Pons (tissue), 1 donor: ENCODE results near the gene ABHD8.

Experiments
- DNase-seq: peaks from one replicate; pipeline ENCODE4 v3.0.0-alpha.2; 2016; ENCODE audit warnings: low spot score

Gene ABHD8, protein sequence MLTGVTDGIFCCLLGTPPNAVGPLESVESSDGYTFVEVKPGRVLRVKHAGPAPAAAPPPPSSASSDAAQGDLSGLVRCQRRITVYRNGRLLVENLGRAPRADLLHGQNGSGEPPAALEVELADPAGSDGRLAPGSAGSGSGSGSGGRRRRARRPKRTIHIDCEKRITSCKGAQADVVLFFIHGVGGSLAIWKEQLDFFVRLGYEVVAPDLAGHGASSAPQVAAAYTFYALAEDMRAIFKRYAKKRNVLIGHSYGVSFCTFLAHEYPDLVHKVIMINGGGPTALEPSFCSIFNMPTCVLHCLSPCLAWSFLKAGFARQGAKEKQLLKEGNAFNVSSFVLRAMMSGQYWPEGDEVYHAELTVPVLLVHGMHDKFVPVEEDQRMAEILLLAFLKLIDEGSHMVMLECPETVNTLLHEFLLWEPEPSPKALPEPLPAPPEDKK

DNA sequence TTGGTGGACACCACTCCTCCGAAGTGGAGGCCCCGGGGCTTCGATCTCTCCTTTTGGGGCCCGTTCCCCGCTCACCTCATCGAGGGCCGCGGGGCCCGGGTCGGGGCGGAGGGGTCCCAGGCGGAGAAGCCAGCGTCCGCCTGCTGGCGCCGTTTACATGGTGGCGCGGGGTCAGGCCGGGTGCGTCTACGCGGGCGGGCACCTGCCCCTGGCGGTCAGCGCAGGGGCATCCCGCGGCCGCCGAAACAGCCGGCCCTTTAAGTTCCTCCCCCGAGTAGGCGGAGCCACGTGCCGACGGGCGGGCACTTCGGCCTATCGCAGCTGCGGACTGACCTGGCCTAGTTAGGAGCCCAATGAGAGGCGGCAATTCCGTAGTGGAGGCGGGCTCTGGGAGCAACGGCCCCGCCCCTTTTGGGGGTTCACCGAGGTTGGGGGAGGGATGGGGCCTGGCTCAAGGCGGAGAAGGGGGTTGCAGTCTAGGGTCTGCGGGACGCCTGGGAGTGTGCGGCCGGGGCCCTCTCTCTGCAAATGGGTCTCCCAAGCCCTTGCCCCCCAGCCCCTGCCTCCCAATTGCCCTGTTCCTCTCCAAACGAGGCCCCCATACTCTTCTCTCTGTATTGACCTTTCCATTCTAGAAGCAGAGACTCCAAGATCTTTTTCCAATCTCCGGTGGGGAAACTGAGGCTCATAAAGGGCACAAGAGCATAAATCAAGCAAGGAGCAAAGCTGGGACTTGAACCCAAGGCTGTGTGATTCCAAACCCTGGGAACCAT lies at the start of gene ABHD8:
Gene ABHD8 (minus strand): TSS at position 259 of the 773 bp plus-strand sequence. CDS start 1,809 bp downstream, outside the sequence.
- DNase-seq = peak; percentile 89

DNA sequence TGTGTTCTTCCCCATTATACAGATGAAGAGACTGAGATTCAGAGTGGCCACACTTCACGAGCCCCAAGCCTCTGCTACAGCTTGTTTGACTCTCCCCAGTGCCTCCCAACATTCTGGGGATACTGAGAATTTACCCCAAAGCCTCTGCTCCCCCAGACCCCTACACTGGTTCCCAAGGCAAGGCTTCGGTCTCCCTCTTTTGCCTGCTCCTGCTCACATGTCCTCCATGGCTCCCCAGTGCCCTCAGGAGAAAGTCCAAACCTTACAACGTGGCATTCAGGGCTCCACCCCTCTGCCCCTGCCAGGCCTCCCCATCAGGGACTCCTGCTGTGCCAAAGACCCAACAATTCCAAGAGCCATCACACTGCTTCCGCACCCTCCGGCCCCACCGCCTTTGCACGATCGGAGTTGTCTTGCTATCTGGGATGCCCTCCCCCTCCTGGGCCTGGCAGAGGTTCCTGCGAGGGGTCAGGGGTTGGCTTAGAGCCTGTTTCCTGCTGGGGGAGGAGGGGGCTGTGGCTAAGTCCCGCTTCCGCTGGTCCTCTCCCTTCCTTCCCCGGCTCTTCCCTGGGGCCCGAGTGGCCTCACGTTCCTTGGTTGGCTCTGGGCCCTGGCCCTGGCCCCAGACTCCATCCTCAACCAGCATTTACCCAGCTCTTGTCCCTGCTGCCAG lies 49.5 kb upstream of the ABHD8 start:
- DNase-seq = no peak

DNA sequence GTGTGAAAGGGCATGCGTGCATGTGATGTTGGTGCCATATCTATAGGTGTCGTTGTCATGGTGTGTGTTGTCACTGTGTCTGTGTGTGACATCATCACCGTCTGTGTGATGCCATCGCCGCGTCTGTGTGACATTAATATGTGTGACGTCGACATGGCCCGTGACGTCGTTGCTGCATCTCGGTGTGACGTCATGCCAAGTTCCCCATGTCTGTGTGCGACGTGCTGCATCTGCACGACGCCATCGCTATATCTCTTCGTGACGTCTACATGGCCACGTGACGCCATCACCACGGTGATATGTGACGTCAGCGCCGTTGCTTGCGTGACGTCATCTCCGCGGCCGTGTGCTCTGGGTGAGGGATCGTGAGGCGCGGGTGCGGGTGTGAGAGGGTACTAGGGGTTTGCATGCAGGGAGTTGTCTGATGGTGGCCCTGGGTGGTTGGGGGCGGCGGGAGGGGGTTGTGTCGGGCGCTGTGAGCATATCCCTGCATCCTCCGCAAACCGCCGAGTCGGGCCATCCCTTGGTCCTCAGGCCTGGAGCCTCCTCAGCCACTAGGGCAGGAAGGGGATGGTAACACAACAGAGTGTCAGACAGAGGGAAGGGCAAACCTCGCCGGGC lies 48.7 kb upstream of the ABHD8 start:
- no peak for DNase-seq

DNA sequence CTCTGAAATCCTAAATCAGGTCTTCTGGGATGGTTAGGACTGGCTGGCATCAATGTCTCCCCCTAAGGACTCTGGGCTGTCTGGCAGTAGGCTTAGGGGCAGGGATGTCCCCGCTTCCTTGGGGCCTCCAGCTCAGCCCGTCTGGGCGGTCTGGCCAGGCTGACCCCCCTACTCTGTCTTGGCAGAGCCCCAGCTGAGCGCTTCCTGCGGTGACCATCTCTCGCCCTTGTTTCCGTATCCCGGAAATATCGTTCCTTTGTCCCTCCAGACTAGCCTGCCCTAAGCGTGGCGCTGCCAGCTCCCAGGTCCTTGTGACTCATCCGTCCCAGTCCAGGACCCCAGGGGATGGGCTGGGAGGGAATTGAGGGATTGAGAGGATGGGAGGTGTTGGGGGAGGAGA lies 45.5 kb upstream of the ABHD8 start:
- no peak for DNase-seq

DNA sequence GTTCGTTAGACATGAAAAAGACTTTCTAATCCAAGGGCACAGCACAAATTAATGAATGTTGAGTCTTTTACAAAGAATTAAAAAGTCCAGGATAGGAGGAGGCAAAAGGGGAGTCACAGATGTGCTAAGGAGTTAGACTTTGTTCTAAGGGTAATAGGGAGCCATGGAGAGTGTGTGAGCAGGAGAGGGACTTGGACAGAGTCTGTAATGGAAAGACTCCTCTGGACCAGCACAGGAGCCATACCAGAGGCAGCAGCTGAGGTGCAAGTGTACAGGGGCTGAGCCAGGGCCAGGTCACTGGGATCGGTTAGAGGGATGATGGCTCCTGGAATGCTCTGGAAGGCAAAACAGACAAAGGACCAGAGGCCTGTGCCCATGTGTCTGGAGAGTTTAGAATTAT lies 44.7 kb upstream of the ABHD8 start:
- no peak for DNase-seq

DNA sequence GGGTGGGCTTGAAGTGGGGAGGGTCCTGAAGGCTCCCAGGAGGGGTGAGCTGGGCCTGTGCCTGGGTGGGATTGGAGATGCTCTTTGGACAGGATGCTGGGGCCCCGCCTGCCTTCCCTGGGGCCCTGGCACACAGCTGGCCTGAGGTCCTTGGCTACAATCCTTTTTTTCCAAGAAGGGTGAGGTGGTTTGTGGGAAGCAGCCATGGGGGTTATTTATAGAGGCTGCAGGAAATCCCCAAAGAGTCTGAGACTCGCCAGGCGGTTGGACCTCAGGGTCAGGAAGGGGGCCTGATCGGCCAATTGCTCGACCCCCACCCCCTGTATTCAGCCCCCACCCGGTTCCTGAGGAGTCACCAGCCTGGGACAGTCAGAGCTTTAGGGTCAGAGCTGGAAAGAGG lies 44.1 kb upstream of the ABHD8 start:
- DNase-seq = no peak

DNA sequence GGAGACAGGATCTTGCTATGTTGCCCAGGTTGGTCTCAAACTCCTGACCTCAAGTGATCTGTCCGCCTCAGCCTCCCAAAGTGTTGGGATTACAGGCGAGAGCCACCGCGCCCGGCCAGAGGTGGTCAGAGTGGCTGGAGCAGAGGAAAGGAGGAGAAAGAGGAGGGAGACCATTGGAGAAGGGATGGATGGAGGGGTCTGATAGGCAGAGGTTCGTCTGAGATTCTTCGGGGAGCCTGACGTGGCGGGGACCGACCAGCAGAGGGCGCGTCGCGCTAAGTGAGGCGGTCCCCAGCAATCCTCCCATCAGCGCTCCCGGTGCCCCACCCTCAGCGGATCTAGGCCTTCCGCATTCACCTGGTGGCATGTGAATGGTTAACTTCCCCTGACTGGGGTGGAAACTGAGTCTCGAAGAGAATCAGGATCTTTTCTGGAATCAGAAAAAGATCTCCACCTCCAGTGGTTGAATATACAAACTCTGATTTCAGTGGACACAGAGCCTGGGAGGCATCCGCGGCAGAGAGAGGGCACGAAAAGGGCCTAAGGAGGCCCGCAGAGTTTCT lies 43.0 kb upstream of the ABHD8 start:
- DNase-seq = peak; percentile 34

DNA sequence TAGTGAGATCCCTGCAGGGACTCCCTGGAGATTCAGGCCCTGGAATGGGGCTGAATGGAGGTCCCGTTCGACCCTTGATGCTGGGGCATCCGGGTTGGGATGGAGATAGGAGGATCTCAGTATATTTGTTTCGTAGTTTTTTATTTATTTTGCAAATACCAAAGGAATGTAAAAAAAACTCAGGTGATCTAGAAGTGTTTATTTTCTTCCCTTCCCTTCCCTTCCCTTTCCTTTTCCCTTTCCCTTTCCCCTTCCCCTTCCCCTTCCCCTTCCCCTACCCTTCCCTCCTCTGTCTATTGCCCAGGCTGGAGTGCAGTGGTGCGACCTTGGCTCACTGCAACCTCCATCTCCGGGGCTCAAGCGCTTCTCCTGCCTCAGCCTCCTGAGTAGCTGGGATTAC lies 38.6 kb upstream of the ABHD8 start:
- no peak for DNase-seq

DNA sequence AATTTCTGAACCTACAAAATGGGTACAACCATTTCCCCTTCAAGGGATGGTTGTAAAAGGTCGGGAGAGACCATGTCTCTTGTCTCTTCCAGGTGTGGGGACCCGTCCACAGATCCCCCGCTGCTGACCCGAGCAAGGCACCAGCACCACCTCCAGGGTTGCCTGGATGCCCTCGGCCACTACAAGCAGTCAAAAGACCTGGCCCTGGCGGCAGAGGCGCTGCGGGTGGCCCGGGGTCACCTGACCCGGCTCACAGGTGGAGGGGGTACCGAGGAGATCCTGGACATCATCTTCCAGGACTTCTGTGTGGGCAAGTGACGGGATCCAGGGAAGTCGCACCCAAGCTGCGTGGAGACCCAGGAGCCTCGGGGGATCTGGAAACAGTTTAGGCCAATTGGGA lies 38.2 kb upstream of the ABHD8 start:
- no peak for DNase-seq

DNA sequence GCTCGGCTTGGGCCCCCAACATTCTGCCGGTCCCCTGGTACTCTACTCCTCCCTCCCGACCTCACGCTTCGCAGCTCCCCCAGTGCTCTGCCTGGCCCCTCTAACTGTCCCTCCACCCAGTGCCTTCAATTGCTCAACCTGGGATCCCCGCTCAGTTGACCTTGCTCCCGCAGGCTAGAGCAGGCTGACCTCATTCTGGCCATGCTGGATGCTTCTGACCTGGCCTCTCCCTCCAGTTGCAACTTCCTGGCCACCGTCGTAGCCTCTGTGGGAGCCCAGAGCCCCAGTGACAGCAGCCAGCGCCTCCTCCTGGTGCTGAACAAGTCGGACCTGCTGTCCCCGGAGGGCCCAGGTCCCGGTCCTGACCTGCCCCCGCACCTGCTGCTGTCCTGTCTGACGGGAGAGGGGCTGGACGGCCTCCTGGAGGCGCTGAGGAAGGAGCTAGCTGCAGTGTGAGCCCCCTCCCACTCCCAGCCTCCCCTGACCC lies 37.7 kb upstream of the ABHD8 start:
- DNase-seq = no peak

DNA sequence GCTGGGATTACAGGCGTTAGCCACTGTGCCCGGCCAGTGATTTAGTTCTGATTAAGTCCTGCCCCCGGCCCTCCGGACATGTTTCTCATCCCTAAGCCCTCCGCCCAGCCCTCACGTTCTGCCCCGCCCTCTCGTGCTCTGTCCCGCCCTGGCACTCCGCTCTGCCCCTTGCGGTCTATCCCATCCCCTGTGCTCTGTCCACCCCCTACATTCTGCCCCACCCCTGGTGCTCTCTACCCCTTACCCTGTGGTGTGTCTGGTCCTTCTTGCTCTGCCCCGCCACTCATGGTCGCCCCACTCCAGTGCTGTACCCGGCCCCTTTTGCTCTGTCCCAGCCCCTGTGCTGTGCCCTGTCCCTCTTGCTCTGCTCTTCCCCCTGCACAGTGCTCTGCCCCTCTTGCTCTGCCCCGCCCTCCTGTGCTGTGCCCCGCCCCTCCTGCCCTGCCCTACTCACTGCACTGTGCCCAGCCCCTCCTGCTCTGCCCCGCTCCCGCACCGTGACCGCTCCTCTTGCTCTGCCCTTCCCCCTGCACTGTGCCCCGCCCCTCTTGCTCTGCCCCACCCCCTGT lies 37.2 kb upstream of the ABHD8 start:
- DNase-seq = no peak

DNA sequence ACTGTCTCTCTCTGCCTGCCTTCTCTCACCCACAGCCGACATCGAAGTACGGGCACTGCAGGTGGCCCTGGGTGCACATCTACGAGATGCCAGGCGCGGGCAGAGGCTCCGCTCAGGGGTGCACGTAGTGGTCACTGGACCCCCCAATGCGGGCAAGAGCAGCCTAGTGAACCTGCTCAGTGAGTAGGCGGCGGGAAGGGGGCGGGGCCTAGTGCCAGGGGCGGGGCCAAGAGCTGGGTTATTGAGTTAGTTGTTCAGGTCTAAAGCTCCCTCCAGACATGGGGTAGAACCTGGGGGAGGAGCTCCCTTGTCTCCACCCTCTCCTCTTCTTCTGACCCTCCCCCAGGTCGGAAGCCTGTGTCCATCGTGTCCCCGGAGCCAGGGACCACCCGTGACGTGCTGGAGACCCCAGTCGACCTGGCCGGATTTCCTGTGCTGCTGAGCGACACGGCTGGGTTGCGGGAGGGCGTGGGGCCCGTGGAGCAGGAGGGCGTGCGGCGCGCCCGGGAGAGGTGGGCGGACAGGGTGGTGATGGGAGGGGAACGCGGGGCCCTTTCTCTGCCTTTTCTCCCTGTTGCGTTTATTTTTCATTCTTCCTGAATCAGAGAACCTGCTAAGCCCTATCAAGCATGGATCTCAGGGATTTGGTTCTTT lies 36.0 kb upstream of the ABHD8 start:
- DNase-seq = no peak

DNA sequence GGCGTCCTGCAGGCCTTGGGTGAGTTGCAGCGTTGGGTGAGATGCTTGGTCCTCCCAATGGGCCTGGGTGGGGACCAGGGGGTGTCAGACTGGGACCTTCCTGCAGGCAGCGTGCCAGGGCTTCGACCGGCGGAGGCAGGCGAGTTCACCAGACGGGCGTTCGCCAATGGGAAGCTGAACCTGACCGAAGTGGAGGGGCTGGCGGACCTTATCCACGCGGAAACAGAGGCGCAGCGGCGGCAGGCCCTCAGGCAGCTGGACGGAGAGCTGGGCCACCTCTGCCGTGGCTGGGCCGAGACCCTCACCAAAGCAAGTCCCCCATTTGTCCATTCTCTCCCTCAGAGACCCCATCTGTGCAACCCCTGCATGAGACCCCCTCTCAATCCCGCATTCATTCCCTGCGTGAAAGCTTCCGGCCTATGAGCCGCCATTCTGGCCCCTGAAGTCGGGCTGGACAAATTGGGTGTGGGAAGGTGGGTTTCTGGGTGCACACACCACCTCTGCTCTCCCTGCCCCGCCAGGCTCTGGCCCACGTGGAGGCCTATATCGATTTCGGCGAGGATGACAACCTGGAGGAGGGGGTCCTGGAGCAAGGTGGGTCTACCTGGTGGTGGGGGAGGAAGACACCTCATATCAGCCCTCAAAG lies 35.3 kb upstream of the ABHD8 start:
- DNase-seq = no peak

DNA sequence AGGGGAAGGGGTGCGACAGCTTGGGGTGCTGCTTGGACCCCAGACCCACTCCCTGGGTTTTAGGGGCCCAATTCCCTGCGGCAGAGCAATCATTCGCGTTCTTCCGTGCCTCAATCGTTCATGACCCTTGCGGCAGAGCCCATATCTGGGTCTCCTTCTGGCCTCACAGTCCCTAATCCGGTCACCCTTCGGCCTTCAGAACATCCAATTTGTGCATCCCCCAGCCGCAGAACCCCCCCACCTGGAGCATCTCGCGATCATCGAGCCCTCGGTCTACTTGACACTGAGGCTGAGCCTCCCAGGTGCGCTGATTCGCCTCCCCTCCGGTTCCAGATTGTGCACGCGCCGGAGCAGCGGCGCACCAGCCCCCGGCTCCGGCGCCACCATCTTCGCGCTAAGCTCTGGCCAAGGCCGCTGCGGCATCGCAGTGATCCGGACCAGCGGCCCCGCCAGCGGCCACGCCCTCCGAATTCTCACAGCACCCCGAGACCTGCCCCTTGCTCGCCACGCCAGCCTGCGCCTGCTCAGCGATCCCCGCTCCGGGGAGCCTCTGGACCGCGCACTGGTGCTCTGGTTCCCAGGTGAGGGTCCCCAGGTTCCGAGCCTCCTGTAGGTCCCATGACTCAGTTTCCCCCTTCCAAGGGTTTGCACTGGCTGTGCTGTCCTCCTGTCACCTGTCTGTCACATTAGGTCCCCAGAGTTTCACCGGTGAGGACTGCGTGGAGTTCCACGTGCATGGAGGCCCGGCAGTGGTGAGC lies 34.6 kb upstream of the ABHD8 start:
- DNase-seq = peak; percentile 24

DNA sequence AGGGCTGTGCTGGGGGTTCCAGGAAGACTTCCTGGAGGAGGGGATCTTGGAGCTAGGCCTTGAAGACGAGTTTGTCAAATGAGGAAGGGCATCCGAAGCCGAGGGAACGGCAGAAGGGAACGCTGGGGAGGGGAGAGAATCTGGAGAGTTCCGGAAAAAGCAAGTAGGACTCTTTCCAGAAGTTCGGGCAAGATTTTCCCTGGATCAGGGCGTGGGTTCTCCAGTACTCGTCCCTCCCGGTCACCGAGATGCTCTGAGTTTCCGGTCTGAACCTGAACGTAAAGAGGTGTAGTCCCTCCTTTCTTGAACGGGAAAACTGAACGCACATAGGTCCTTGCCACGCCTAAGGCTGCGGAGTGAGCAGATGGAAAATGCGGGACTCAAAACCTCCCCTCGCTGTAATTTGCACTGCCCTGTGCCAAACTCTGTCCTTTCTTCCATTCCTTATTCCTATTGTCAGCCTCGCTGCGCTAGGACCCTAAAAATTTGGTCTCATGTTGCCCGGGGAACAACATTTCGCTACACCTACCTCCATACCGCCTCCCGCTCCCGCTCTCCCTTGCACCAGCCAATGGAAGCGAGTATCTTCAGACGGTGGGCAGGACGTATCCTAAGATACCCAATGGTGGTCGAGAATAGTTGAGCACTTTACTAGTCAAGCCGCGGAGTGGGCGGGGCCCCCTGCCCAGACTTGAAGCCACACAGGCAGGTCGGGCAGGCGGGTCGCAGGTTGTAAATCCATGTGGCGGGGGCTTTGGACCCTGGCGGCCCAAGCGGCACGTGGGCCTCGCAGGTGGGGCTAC lies 33.8 kb upstream of the ABHD8 start, which contains the start of gene GTPBP3:
Gene GTPBP3 (plus strand): TSS at position 682 of the 803 bp plus-strand sequence. CDS start 59 bp downstream, at position 741.
- DNase-seq = peak; percentile 99

DNA sequence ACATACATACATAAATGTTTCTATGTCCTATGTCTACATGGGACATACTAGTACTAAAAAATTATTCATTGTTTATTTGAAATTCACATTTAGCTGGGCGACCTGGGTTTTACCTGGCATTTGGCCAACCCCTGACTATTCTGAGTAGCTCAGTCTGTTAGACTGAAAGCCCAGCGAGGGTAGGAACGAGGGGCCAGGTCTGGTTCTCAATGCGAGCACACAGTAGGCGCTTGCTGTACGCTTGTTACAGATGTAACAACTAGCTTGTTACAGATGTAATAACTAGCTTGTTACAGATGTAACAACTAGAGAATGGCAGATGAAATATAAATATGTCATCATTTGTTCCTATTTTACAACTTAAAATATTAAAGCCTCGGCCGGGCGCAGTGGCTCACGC lies 32.4 kb upstream of the ABHD8 start:
- no peak for DNase-seq

DNA sequence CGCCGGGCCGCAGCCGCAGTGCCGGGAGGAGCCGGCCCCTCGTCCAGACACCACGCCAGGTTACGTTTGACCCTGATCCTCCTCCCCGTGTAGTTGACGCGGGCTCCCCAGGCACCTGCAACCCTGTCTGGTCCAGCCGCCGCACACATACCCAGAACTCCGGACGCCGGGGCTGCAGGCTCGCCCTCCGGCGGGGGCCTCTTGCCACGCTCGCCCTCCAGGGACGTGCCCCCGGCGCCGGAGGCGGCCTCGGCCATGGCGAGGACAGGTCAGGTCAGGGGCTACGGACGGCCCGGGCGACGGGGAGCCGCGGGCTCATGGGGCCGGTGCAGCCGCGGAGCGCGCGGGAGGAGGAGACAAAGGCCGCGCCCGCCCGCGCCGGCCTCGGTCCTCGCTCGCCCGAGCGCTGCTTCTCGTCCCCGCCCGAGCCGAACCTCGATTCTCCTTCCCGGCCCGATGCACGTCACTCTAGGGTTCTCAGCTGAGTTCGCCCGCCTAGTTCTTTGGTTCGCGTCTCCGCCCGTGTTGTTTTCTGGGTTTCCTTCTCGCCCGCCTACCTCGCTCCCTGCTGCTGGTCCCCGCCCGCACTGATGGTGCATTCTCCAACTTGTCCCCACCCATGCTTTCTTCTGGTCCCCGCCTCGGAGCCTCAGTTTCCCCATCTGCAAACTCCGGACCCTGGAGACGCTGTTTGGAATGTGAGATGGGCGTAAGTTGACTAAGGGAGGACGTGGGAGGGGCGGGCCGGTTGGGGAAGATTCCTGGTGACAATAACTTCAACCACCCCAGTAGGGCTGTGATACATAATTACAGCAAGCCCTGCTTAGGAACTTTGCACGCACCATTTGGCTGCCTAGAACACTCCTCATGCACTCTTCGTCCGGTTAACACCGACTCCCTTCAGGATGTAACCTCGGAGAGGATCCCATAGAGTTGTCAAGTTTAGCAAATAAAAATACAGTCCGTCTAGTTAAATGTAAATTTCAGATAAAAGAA lies 31.5 kb upstream of the ABHD8 start, which contains the start of gene ANO8:
Gene ANO8 (minus strand): TSS at position 442 of the 996 bp plus-strand sequence. CDS start 185 bp downstream, at position 257.
- peak; percentile 93 for DNase-seq
